HG03135 (cell line): ENCODE measurements around the gene FRS3.
A peak's percentile ranks its signal among the peaks of the same experiment; 100 is the strongest.
"Not testable (repeated sequence)": the region's sequence is repeated elsewhere in the genome, so short reads cannot be mapped to it uniquely, and the experiment has no call there.

Source experiments
- ATAC-seq: cut with Tn5 transposase; IDR thresholded peaks from one replicate; pipeline ENCODE4 v1.9.1; 2021; ENCODE audit warnings: mild to moderate bottlenecking, moderate library complexity; ENCODE audit not compliant: unreplicated experiment

Gene FRS3, protein sequence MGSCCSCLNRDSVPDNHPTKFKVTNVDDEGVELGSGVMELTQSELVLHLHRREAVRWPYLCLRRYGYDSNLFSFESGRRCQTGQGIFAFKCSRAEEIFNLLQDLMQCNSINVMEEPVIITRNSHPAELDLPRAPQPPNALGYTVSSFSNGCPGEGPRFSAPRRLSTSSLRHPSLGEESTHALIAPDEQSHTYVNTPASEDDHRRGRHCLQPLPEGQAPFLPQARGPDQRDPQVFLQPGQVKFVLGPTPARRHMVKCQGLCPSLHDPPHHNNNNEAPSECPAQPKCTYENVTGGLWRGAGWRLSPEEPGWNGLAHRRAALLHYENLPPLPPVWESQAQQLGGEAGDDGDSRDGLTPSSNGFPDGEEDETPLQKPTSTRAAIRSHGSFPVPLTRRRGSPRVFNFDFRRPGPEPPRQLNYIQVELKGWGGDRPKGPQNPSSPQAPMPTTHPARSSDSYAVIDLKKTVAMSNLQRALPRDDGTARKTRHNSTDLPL

DNA sequence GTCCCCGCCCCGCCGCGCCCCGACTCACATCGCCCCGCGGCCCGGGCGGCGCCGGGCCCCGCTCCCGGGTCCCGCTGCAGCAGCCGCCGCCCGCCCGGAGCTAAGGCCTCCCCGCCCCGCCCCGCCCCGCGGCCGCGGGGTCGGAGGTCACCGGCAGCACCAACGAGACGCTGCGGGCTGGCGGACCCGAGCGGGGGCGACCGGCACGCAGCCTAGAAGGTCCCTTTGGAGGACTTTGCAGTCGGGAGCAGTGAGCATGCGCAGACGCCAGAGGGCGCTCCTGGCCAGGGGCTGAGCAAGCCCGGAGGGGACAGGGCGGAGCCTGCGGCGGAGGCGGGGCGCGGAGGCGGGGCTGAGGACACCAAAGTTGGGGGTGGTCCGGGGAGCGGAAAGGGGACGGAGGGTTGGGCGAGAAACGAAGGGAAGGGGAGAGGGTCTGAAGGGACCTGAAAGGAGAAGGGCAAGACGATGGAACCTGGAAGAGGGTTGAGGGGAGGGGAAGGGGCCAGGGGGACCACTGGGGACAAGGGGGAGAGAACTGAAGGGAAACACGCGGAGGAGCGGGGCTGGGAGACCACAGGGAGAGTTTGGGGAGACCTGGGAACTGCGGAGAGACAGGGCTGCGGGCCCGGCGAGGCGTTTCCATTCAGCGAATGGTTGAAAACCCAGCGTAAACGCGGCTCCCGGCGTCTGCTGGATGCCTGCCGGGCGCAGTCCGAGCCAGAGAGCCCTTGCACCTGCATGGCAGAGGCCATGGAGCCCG lies at the start of gene FRS3:
TSS of gene FRS3 (minus strand) at position 113 of the 763 bp plus-strand sequence. CDS start 2,913 bp downstream, outside the sequence.
- peak; percentile 90 for ATAC-seq

DNA sequence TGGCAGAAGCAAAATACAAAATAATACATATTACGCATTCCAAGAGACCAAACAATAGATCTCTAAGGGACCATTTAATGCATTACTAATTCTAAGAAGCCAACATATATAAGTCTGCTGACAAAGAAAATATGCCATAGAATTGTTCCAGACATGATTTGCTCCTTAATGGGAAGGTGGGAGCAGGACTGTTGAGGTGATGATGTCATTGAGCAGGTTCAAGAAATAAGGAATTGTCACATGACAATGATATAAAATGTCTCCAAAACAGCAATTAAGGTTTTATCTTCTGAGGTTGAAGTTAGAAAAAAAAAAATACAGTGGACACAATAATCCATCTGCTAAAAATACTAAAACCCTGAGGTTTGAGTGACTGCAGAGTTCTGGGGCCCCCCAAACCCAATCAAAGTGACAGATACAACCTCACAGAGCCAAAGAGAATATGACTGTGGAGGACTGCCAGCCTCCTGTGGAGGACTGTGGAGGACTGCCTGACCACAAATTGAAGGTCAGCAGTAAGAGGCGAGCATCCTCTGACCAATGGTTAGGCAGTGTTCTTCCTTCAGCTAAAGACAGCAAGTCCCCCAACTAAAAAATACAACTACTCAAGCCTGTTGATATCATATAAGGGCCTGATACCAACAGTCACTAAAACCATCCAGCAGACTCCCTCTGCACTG lies 46.8 kb upstream of the FRS3 start:
- ATAC-seq, result no peak

DNA sequence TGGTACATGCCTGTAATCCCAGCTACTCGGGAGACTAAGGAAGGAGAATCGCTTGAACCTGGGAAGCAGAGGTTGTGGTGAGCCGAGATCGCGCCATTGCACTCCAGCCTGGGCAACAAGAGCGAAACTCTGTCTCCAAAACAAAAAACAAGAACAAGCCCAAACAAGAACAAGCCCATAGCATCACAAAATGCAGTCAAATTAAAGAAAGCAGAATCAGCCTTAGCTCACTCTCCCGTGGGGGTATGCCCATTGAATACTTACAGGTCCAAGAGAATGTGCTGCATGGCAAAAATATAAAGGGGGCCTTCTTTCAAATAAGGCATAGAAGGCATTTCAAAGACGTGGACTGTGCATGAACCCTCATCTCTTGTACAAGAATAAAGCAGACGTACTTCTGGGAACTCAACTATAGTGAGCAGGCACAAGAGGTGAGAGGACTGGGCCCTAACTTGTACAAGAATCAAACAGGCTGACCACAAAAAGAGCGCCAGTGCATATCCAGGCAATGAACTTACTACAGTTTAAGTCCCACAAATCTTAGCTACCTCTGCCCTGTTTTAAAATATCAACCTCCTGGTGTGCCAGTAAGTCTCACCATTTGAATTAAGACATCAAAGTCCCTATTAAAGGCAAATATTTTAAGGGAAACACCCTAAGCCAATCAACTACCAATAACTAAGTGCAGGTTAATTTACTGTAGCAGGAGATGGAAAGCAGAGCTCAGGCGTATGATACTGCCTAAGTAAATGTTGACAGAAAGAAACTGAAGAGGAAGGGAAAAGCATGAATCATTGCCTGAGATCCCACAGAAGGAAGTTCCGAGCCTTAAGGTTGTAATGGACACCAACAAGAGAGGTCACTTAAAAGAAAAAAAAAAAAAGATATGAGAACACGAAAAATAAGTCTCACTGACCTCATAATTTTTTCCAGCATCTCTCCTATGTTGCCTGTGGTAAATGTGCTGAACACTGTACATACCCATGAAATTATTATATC lies 45.2 kb upstream of the FRS3 start:
- no peak for ATAC-seq

DNA sequence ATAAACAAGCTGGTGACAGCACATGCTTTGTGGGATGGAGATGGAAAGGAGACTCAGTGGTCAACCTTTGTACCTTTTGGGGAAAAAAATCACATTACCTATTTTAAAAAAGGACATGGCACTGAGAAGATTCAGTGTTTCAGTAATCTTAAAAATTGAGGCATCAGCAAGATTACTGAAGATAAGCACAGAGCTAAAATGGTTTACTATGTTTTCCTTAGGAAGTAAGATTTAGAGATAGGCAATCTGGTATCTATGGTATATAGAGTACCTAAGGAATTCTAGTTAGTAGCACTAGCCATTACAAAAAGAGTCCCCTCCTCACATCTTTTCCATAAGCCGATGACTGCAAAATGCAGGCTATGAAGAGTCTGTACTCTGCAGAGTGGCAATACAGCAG lies 43.5 kb upstream of the FRS3 start:
- no peak for ATAC-seq

- no peak for ATAC-seq
These were observed 42.3 kb upstream of the FRS3 start for GRCh38 chr6:41822021-41822420.

- no peak for ATAC-seq
These were observed 41.6 kb upstream of the FRS3 start for GRCh38 chr6:41821266-41821665.

- ATAC-seq, result no peak
These were observed 38.8 kb upstream of the FRS3 start for GRCh38 chr6:41818271-41819054.

DNA sequence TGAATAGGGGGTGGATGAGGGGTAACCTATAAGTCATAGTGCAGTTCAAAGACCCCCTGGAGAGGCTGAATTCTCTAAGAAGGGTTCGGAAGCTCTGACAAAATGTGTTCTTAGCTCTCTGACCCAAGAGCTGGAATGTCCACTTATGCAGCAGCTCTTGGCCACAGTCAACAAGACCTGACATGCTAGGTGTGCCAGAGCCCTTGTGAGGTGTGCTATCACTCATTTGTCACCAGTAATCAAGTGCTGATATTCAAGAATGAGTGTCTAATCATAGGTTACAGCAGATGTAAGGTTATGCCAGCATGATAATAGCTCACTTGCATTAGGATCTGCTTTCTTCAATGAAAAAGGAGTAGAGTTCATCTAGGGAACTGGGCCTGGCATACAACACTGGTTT lies 35.9 kb upstream of the FRS3 start:
- ATAC-seq, result no peak

GRCh38 chr6:41814629-41815028 lies 34.9 kb upstream of the FRS3 start:
- ATAC-seq, result no peak

- ATAC-seq, result no peak
These were observed 34.3 kb upstream of the FRS3 start for GRCh38 chr6:41813956-41814355.

GRCh38 chr6:41813469-41813868 lies 33.8 kb upstream of the FRS3 start:
- ATAC-seq, result no peak

DNA sequence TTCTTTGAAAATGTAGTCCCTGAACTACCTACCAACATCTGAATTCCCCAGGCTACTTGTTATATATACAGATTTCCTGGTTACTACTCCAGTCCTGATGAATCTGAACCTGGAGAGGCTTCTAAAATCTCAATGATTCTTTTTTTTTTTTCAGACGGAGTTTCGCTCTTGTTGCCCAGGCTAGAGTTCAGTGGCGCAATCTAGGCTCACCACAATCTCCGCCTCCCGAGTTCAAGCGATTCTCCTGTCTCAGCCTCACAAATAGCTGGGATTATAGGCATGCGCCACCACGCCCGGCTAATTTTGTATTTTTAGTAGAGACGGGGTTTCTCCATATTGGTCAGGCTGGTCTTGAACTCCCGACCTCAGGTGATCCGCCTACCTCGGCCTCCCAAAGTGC lies 32.2 kb upstream of the FRS3 start:
- ATAC-seq, result not testable (repeated sequence)

DNA sequence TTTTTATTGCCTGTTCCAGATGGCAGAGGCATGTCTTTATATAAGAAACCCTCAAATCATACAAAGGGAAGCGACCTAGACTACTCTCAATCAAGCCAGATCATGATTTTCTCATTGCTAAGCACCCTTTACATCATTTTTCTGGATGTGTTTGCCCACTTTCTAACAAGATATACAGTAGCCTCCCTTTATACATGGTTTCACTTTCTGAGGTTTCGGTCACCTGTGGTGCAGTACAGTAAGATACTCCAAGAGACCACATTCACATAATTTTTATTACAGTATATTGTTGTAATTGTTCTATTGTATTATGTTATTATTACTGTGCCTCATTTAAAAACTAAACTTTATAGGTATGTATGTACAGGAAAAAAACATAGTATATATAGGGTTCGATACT lies 31.4 kb upstream of the FRS3 start:
- no peak for ATAC-seq

DNA sequence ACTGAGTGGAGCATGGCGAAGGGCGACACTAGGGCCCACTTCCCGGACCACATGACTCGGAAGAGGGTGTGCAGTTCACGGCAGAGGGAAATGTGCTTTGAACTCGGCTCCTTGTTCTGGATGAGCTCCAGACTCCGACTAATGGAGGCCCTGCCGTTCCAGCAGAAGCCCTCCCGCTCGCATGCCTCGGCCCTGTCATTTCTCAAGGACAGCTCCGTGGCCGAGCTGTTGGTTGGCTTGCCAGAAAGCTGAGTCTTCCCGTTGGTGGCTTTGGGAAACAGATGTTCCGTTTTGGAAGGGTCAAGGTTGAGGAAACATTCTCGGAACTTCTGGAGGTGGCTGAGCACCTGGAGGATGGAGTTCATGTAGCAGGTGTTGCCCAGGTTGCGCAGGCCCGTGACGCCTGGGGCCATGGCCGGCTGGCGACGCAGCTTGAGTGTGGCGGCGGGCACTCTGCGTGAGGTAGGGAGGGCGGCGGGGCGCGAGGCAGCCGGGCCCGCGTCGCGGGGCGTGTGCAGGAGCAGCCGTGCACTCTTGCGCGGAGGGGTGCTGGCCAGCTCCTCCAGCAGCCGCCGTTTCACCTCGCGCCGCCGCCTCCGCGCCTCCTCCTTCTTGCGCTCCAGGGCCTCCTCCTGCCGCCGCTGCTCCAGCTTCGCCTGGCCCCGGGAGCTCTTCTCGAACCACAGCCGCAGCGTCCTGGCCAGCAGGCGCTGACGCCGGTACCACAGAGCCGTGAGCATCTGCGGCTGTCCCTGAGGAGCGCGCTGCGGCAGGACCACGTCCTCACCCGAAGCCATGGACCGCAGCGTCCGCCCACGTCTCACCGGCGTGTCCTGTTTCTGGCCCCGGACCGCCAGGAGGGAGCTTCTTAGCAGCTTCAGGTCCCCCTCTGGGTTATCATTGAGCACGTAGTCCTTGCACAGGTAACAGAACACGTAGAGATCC lies 26.4 kb upstream of the FRS3 start:
- no peak for ATAC-seq

DNA sequence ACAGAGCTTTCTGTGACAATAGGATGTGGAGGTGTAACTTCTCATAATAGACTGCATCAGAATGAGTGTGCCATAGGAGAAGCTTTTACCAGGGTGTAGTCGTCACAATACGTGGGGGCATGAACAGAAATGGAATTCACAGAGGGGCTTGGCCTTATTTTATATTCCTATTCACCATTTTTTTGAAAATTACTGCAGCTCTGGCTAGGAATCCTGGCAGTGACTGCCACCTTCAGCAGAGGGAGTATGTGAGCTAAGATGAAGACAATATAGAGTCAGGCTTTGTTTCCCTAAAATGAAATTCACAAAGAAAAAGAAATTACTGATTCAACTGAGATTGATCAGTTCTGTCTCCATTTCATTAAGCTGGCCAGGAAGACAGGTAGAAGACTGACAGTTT lies 21.7 kb upstream of the FRS3 start:
- no peak for ATAC-seq

DNA sequence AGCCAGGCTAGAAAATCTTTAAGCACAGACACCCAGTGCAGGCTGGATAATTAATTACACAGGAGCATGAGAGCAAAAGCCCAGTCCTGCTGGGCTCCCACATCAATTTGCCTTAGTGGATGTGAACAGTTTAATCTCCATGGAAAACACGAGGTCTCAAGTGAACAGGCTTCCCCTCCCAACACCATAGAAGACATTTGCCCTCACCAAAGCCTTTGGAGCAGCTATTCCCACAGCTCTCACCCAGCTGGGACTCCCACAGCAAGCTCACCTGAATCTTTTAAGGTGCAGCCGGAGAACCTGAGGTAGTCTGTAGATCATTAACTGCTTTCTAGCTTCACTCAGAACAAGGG lies 19.8 kb upstream of the FRS3 start:
- no peak for ATAC-seq

- ATAC-seq, result no peak
These were observed 19.3 kb upstream of the FRS3 start for GRCh38 chr6:41798901-41799558.

GRCh38 chr6:41796474-41796873 lies 16.8 kb upstream of the FRS3 start:
- ATAC-seq, result no peak
